ENCODE data around the gene RPL38.

The RPL38 gene

GRCh38 chr17:74212913-74213791 is 9.7 kb downstream of the RPL38 start, which contains the start of gene TTYH2 (continued):
- peak; percentile 49 for TF ChIP-seq ZBTB26 (tag by site-specific recombination; optimal IDR thresholded peaks at IDR 0.05)

GRCh38 chr17:74213861-74214391 is 10.4 kb downstream of the RPL38 start:
- POLR2A ChIA-PET = interaction anchor here (1.0 to 1.6 kb wide), 4 partner anchors 8 to 83 kb away, joined by 3 to 14 read pairs (median 7); partner anchors contain the start of gene RPL38
- H3K36me3 ChIP-seq (ENCODE audit: control insufficient read depth in 2 of 2, insufficient read depth in 1 of 2, low read length in 2 of 2) = peaks cover 12 to 28% of the 10 kb centered on the region in 2 experiments
- no peaks in the 10 kb centered on the region for H3K9me3 ChIP-seq (ENCODE audit: control insufficient read depth, insufficient read depth, low read depth, low read length)
- no peak overlapping the region for H3K27ac ChIP-seq (ENCODE audit: extremely low read depth, low read depth, low read length)
- CTCF ChIA-PET = interaction anchor here (0.8 to 1.5 kb wide), 5 partner anchors 9 to 83 kb away, joined by 3 to 8 read pairs (median 4); no protein-coding TSS in a partner anchor
- no peaks in the 10 kb centered on the region for H3K4me1 ChIP-seq (ENCODE audit: control insufficient read depth, insufficient read depth, low read length)
- no peak for TF ChIP-seq OSR2 (tag by site-specific recombination; IDR thresholded peaks at IDR 0.05)
- TF ChIP-seq ZNF707 (tag by site-specific recombination; IDR thresholded peaks at IDR 0.05) = no peak
- TF ChIP-seq ZNF521 (tag by site-specific recombination; IDR thresholded peaks at IDR 0.05) = no peak
- no peak for TF ChIP-seq ZNF175 (tag by site-specific recombination; IDR thresholded peaks at IDR 0.05)
- TF ChIP-seq ZNF114 (tag by site-specific recombination; IDR thresholded peaks at IDR 0.05) = no peak
- TF ChIP-seq ZNF596 (tag by site-specific recombination; IDR thresholded peaks at IDR 0.05) = no peak
- TF ChIP-seq ZNF362 (tag by site-specific recombination; IDR thresholded peaks at IDR 0.05) = no peak
- no peak for TF ChIP-seq CTCF (tag by site-specific recombination; IDR thresholded peaks at IDR 0.05)
- TF ChIP-seq KLF10 (tag by site-specific recombination; IDR thresholded peaks at IDR 0.05) = no peak
- no peak for TF ChIP-seq YY1 (tag by site-specific recombination; IDR thresholded peaks at IDR 0.05)
- TF ChIP-seq ZNF266 (tag by site-specific recombination; IDR thresholded peaks at IDR 0.05; ENCODE audit: low read depth) = no peak
- TF ChIP-seq TRIM28 (IDR thresholded peaks at IDR 0.05; ENCODE audit: borderline replicate concordance, low read length) = no peak
- no peak for TF ChIP-seq OVOL3 (tag by site-specific recombination; IDR thresholded peaks at IDR 0.05)
- no peak for TF ChIP-seq SP2 (tag by site-specific recombination; IDR thresholded peaks at IDR 0.05)
- H3K4me3 ChIP-seq (ENCODE audit: low read depth, low read length) = peak overlapping the region; percentile 45

- Histone ChIP-seq H3K27ac (ENCODE audit: extremely low read depth, low read depth, low read length) (no peak overlapping the region), H3K36me3 (ENCODE audit: control insufficient read depth in 2 of 2, insufficient read depth in 1 of 2, low read length in 2 of 2) (peaks cover 5 to 20% of the 10 kb centered on the region in 2 experiments; a peak in 2 of 3 replicates), H3K4me3 (ENCODE audit: low read depth, low read length) (no peak overlapping the region), H3K4me1 (ENCODE audit: control insufficient read depth, insufficient read depth, low read length) (no peaks in the 10 kb centered on the region), H3K9me3 (ENCODE audit: control insufficient read depth, insufficient read depth, low read depth, low read length) (no peaks in the 10 kb centered on the region)
- no peak for TF ChIP-seq BCL11B (tag by site-specific recombination; IDR thresholded peaks at IDR 0.05; ENCODE audit: low read depth)
- peak; percentile 45; the same call in 1 of the 2 replicates for TF ChIP-seq ZIC2 (tag by site-specific recombination; IDR thresholded peaks at IDR 0.05)
- TF ChIP-seq FEZF1 (tag by site-specific recombination; IDR thresholded peaks at IDR 0.05) = no peak
- TF ChIP-seq KLF9 (tag by site-specific recombination; IDR thresholded peaks at IDR 0.05; ENCODE audit: low read depth) = no peak
- TF ChIP-seq ZFHX2 (tag by site-specific recombination; conservative IDR thresholded peaks at IDR 0.05) = peak; percentile 25; the same call in 1 of the 2 replicates
- TF ChIP-seq HOXD13 (CRISPR knock-in tag; IDR thresholded peaks at IDR 0.05; ENCODE audit: borderline replicate concordance) = no peak
- TF ChIP-seq ZFP37 (tag by site-specific recombination; IDR thresholded peaks at IDR 0.05) = no peak
- CTCF ChIA-PET = interaction anchor here (0.6 to 1.5 kb wide), 2 partner anchors 82 to 770 kb away, joined by 3 to 4 read pairs; no protein-coding TSS in a partner anchor
- POLR2A ChIA-PET = no interaction called here
These were observed 11.2 kb downstream of the RPL38 start for GRCh38 chr17:74214484-74215341.

All from HEK293 (cell line).